GM13976 (cell line): Measurements from ENCODE around the gene TMEM89.

Source experiments
- DNase-seq: peaks from one replicate; pipeline ENCODE4 v3.0.0; 2012; ENCODE audit warnings: low spot score
- in situ Hi-C: fragments of 300-500 bp; cut with MboI; formaldehyde crosslinking; loops from one replicate; pipeline ENCODE4 v1.12.0; 2022; ENCODE audit warnings: low sequenced_read_pairs, mixed read lengths, inconsistent platforms; ENCODE audit not compliant: unreplicated experiment
- TF ChIP-seq, protein P1 (sequence below): IDR thresholded peaks from 2 replicates; pipeline ENCODE4 v1.5.1; 2012; ENCODE audit warnings: borderline replicate concordance, mild to moderate bottlenecking; ENCODE audit not compliant: insufficient read depth; ENCODE audit errors: extremely low read depth, missing control alignments, control extremely low read depth

TMEM89 gene

GRCh38 chr3:48652923-48653715 lies 31.6 kb upstream of the TMEM89 start:
- in situ Hi-C loops: no loop called here
- TF ChIP-seq, protein P1, sequence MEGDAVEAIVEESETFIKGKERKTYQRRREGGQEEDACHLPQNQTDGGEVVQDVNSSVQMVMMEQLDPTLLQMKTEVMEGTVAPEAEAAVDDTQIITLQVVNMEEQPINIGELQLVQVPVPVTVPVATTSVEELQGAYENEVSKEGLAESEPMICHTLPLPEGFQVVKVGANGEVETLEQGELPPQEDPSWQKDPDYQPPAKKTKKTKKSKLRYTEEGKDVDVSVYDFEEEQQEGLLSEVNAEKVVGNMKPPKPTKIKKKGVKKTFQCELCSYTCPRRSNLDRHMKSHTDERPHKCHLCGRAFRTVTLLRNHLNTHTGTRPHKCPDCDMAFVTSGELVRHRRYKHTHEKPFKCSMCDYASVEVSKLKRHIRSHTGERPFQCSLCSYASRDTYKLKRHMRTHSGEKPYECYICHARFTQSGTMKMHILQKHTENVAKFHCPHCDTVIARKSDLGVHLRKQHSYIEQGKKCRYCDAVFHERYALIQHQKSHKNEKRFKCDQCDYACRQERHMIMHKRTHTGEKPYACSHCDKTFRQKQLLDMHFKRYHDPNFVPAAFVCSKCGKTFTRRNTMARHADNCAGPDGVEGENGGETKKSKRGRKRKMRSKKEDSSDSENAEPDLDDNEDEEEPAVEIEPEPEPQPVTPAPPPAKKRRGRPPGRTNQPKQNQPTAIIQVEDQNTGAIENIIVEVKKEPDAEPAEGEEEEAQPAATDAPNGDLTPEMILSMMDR: no peak

DNA sequence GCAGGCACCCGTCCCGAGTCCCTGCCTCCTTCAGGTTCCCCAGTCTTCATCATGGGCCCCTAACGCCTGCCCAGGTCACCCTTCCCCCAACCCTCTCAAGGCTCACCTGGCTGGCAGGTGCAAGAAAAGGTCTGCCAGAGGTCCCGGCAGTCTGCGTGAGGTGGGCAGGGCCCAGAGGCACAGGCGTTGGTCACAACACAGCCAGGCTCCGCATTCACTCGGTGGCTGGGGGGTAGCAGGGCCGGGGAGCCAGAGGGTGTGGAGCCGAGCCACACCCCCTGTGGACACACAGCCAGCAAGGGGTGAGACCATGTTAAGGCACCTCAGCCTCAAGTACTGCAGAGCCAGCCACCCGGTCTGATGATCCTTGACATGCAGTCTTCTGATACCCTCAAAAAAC lies 30.2 kb upstream of the TMEM89 start:
- no peak for DNase-seq
- TF ChIP-seq, protein P1: no peak
- in situ Hi-C loops: no loop called here

More at GRCh38 chr3:48652923-48653715, 31.6 kb upstream of the TMEM89 start:
- DNase-seq: no peak

DNA sequence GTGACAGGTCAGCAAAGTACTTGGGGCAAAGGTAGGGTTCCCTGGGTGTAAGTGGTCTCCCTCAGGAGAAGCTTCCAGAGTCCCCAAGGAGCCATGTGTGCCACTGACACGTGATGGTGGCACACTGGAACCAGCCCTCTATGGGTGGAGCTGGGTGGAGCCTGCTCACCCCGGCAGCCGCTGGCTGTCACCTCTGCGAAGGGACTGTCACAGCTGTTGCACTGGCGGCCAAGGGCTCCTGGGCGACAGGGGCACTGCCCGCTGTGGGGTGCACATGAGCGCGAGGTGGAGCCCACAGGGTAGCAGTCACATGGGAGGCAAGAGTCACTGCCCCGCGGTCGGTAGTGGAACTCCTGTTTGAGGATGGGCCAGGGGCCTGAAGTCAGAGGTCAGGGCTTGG lies 29.2 kb upstream of the TMEM89 start:
- in situ Hi-C loops: no loop called here
- DNase-seq: no peak
- TF ChIP-seq, protein P1: no peak

GRCh38 chr3:48648188-48648850 lies 26.8 kb upstream of the TMEM89 start:
- TF ChIP-seq, protein P1: no peak
- DNase-seq: no peak
- in situ Hi-C loops: no loop called here

- in situ Hi-C loops: no loop called here
- DNase-seq: no peak
- TF ChIP-seq, protein P1: no peak
Observed at GRCh38 chr3:48647714-48648113, 26.1 kb upstream of the TMEM89 start.

DNA sequence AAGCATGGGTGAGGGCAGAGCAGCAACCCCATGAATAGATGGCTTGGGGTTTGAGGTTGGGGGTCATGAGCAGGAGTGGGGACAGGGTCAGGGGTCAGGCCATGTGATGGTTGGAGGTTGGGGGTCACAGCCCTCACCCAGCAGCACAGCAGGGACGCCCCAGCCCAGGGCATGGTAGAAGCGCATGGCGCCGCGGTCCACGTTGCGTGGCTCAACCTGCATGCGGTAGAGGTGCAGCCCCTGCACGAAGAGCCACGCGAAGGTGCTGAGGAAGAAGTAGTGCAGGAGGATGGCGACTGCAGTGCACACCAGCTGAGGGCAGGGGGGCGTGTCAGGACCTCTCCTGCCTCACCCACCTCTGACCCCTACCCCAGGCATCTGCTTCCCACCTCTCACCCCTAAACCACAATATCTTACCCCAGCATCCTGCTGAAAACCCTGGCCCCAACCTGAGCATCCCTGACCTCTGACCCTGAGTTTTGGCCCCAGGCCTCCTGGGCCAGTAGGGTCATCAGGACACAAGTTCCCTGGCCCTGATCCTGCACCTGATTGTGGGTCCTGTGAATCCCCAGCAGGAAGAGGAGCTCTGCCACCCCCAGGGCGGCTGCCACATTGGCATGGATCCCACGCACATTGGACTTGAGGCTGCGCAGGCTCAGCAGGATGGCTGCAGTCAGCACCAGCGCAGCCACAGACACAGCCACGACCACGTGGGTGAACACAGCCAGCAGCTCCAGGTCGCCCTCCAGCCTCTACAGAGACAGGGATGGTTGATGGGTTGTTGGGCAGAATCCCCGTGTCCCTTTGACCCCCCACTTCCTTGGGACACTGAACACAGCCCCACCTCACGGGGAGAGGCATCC lies 23.6 kb upstream of the TMEM89 start:
- DNase-seq: no peak
- in situ Hi-C loops: no loop called here
- TF ChIP-seq, protein P1: no peak
